ENCODE results near the gene TOX2. TPM values are rescaled to one million over a fixed set of nuclear protein-coding genes. Genes with fewer than 3 reads are reported as not detected.

The TOX2 gene
- polyA plus RNA-seq, 3 donors = 0.39 to 0.56 (median 0.47) TPM

DNA sequence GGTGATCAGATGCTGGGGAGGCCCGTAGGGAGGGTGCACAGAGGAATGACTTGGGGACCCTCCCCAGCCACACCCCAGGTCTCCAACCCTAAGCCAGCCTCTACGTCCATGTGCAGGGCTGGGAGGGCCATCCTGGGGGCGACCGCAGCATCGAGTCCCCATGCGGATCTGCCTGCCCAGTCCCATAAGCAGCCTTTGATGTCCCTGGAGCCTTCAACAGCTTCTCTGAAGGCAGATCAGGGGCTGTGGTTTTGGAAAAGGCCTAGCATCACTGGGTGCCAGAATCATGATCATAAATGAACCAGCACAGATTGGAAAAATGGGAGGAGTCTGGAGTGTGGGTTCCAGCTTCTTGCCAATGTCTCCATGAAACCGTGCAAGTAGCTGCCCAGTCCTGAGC, 22.9 kb downstream of the TOX2 start:
- no peak overlapping the region for H3K4me3 Mint-ChIP-seq
- H3K9me3 Mint-ChIP-seq = no peaks in the 10 kb centered on the region
- Histone ChIP-seq H3K9ac (ENCODE audit: insufficient read depth, low read length, poor library complexity, severe bottlenecking) (no peak overlapping the region), H3K27ac (ENCODE audit: low read depth in 1 of 2, low read length in 2 of 2) (no peak overlapping the region), H3K36me3 (replicated peaks in 1 of 2; ENCODE audit: control insufficient read depth in 1 of 2, insufficient read depth in 2 of 2, low read length in 2 of 2) (no peaks in the 10 kb centered on the region), H4K20me1 (ENCODE audit: insufficient read depth, low read length) (no peaks in the 10 kb centered on the region), H2AFZ (ENCODE audit: insufficient read depth, low read depth, low read length, poor library complexity, severe bottlenecking) (no peak overlapping the region), H3K4me3 (replicated peaks in 1 of 3; ENCODE audit: low read depth in 2 of 3, low read length in 3 of 3) (no peak overlapping the region), H3K9me3 (replicated peaks in 1 of 2; ENCODE audit: control insufficient read depth in 1 of 2, insufficient read depth in 1 of 2, low read length in 2 of 2) (no peaks in the 10 kb centered on the region), H3K4me1 (ENCODE audit: control insufficient read depth in 1 of 2, insufficient read depth in 2 of 2, low read length in 2 of 2) (peaks cover 58 to 60% of the 10 kb centered on the region in 2 donors), H3K27me3 (ENCODE audit: control insufficient read depth in 2 of 2, insufficient read depth in 2 of 2, low read length in 2 of 2) (no peaks in the 10 kb centered on the region), H3K79me2 (ENCODE audit: insufficient read depth, low read length) (no peaks in the 10 kb centered on the region), H3K4me2 (replicated peaks; ENCODE audit: extremely low read depth, low read length, poor library complexity, severe bottlenecking) (no peak overlapping the region)
- TF ChIP-seq, protein P1, sequence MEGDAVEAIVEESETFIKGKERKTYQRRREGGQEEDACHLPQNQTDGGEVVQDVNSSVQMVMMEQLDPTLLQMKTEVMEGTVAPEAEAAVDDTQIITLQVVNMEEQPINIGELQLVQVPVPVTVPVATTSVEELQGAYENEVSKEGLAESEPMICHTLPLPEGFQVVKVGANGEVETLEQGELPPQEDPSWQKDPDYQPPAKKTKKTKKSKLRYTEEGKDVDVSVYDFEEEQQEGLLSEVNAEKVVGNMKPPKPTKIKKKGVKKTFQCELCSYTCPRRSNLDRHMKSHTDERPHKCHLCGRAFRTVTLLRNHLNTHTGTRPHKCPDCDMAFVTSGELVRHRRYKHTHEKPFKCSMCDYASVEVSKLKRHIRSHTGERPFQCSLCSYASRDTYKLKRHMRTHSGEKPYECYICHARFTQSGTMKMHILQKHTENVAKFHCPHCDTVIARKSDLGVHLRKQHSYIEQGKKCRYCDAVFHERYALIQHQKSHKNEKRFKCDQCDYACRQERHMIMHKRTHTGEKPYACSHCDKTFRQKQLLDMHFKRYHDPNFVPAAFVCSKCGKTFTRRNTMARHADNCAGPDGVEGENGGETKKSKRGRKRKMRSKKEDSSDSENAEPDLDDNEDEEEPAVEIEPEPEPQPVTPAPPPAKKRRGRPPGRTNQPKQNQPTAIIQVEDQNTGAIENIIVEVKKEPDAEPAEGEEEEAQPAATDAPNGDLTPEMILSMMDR (IDR thresholded peaks at IDR 0.05) = no peak
- 94% methylated on average over 6 of the region's 7 CpGs for WGBS (ENCODE audit: insufficient coverage)
- H3K27ac Mint-ChIP-seq = peak overlapping the region in 2 of 7 donors; percentile 26 to 37
- intact Hi-C loops (cut with micrococcal nuclease) = loop anchor here in 1 of 2 donors (5.0 to 10.0 kb wide), 2 partner anchors 40 to 137 kb away; no protein-coding TSS in a partner anchor
- peaks cover 60% of the 10 kb centered on the region for H3K4me1 Mint-ChIP-seq
- DNase-seq = no peak
- peaks cover 7 to 13% (median 11%) of the 10 kb centered on the region in 3 donors for H3K27me3 Mint-ChIP-seq (ENCODE audit: low read depth in 3 of 3)
- H3K36me3 Mint-ChIP-seq = peaks cover 0 to 2% of the 10 kb centered on the region in 2 donors

GRCh38 chr20:43938017-43938655, 23.5 kb downstream of the TOX2 start:
- H3K4me3 Mint-ChIP-seq = no peak overlapping the region
- H3K4me2 ChIP-seq (replicated peaks; ENCODE audit: extremely low read depth, low read length, poor library complexity, severe bottlenecking) = no peak overlapping the region

More at GRCh38 chr20:43938017-43938655, 23.5 kb downstream of the TOX2 start:
- H3K4me1 ChIP-seq (ENCODE audit: control insufficient read depth in 1 of 2, insufficient read depth in 2 of 2, low read length in 2 of 2) = peaks cover 64 to 66% of the 10 kb centered on the region in 2 donors
- no peaks in the 10 kb centered on the region for H3K36me3 ChIP-seq (replicated peaks in 1 of 2; ENCODE audit: control insufficient read depth in 1 of 2, insufficient read depth in 2 of 2, low read length in 2 of 2)
- Mint-ChIP-seq H3K4me1 (peaks cover 65% of the 10 kb centered on the region), H3K9me3 (no peaks in the 10 kb centered on the region), H3K27ac (peak overlapping the region in 2 of 7 donors; percentile 26 to 37), H3K36me3 (peaks cover 0 to 2% of the 10 kb centered on the region in 2 donors), H3K27me3 (ENCODE audit: low read depth in 3 of 3) (peaks cover 7 to 10% (median 9%) of the 10 kb centered on the region in 3 donors)
- H3K27me3 ChIP-seq (ENCODE audit: control insufficient read depth in 2 of 2, insufficient read depth in 2 of 2, low read length in 2 of 2) = no peaks in the 10 kb centered on the region
- intact Hi-C loops (cut with micrococcal nuclease) = loop anchor here in 1 of 2 donors (2.0 to 10.0 kb wide), 3 partner anchors 15 to 137 kb away; no protein-coding TSS in a partner anchor
- no peak overlapping the region for H2AFZ ChIP-seq (ENCODE audit: insufficient read depth, low read depth, low read length, poor library complexity, severe bottlenecking)
- TF ChIP-seq, protein P1 (IDR thresholded peaks at IDR 0.05) = no peak
- H4K20me1 ChIP-seq (ENCODE audit: insufficient read depth, low read length) = no peaks in the 10 kb centered on the region
- no peak overlapping the region for H3K4me3 ChIP-seq (replicated peaks in 1 of 3; ENCODE audit: low read depth in 2 of 3, low read length in 3 of 3)
- no peaks in the 10 kb centered on the region for H3K9me3 ChIP-seq (replicated peaks in 1 of 2; ENCODE audit: control insufficient read depth in 1 of 2, insufficient read depth in 1 of 2, low read length in 2 of 2)
- peak overlapping the region in 1 of 2 donors; percentile 6 for H3K27ac ChIP-seq (ENCODE audit: low read depth in 1 of 2, low read length in 2 of 2)
- no peaks in the 10 kb centered on the region for H3K79me2 ChIP-seq (ENCODE audit: insufficient read depth, low read length)
- 95% methylated on average over 6 of the region's 12 CpGs for WGBS (ENCODE audit: insufficient coverage)
- no peak for DNase-seq
- no peak overlapping the region for H3K9ac ChIP-seq (ENCODE audit: insufficient read depth, low read length, poor library complexity, severe bottlenecking)
